RWPE1 (cell line): ENCODE data around the gene NRP2.

Source experiments
- CTCF ChIA-PET: fragments of 350-600 bp; sonication (Branson Sonifier 250); formaldehyde crosslinking; extraction: SDS; loops from one replicate; lab custom pipeline; 2021; lab: Yijun Ruan, JAX
- POLR2A ChIA-PET: fragments of 400-600 bp; formaldehyde crosslinking; extraction: SDS; loops from one replicate; lab custom pipeline; 2020; ENCODE audit warnings: antibody characterized with exemption; ENCODE audit not compliant: low non-redundant PET; lab: Yijun Ruan, JAX
- DNase-seq: peaks from one replicate; pipeline ENCODE4 v3.0.0; 2012; ENCODE audit warnings: low spot score
- H3K27ac ChIP-seq: fragments of 450-650 bp; 2 replicates; pipeline ENCODE4 v1.5.1; 2017
- TF ChIP-seq, protein P1 (sequence below): fragments of 450-650 bp; conservative IDR thresholded peaks from 2 replicates; pipeline ENCODE4 v1.5.1; 2017; ENCODE audit warnings: low read depth, mild to moderate bottlenecking

The NRP2 gene

DNA sequence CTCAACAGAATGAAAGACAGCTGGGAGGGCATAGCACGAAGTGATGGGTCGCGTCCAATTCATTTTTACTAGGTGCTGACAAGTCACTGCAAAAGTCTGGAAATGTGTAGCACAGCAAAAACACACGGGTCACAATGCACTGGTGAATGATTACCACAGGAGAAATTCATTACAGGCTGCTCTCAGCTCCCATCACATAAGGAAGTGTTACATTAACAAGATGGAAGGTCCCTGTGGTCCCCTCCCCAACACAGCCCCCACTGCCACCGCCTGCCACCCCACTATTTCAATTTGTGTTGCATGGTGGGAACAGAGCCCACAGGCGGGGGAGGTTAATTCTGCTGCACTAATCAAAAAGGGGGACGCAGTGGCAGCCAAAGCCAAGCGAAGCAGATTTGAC, 122.8 kb downstream of the NRP2 start:
- POLR2A ChIA-PET: no interaction called here
- H3K27ac ChIP-seq: no peak overlapping the region
- CTCF ChIA-PET: interaction anchor here (0.6 kb wide), 1 partner anchor 714 kb away, joined by 5 read pairs; no protein-coding TSS in a partner anchor
- TF ChIP-seq, protein P1, sequence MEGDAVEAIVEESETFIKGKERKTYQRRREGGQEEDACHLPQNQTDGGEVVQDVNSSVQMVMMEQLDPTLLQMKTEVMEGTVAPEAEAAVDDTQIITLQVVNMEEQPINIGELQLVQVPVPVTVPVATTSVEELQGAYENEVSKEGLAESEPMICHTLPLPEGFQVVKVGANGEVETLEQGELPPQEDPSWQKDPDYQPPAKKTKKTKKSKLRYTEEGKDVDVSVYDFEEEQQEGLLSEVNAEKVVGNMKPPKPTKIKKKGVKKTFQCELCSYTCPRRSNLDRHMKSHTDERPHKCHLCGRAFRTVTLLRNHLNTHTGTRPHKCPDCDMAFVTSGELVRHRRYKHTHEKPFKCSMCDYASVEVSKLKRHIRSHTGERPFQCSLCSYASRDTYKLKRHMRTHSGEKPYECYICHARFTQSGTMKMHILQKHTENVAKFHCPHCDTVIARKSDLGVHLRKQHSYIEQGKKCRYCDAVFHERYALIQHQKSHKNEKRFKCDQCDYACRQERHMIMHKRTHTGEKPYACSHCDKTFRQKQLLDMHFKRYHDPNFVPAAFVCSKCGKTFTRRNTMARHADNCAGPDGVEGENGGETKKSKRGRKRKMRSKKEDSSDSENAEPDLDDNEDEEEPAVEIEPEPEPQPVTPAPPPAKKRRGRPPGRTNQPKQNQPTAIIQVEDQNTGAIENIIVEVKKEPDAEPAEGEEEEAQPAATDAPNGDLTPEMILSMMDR: no peak
- no peak for DNase-seq

DNA sequence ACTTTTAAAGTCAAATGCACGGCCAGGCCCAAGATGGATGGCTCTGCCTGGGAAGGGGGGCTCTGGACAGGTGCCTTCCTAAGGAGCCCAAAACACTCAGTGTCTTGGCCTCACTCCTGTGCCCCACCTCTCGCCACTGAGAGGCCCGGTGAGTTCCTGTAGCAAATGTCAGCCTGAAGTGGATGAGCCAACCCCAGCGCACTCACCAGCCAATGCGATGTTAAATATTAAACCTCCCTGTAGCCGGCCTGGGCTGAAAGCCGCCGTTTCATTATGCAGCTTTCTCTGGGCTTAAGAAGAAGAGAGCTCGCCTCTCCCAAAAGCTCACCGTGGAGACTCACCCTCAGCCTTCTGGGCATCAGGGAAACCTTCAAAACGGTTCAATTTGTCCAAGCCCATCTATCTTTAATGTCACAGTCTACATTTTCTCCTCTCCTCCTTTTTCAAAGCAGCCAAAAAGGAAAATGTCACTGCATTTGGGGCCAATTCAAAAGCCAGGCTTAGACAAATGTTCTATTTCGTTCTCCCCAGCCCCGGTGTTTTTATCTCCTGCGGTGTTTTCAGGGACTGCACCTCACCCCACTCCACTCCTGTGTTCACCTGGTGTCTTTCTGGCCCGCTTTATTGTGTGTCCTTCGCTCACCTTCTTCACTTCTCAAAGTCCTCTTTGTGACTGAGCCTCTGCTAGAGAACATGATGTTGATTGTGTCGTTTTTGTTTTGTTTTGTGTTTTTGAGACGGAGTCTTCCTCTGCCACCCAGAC, 124.0 kb downstream of the NRP2 start:
- POLR2A ChIA-PET: no interaction called here
- H3K27ac ChIP-seq: no peak overlapping the region
- DNase-seq: no peak
- CTCF ChIA-PET: no interaction called here
- TF ChIP-seq, protein P1: no peak

DNA sequence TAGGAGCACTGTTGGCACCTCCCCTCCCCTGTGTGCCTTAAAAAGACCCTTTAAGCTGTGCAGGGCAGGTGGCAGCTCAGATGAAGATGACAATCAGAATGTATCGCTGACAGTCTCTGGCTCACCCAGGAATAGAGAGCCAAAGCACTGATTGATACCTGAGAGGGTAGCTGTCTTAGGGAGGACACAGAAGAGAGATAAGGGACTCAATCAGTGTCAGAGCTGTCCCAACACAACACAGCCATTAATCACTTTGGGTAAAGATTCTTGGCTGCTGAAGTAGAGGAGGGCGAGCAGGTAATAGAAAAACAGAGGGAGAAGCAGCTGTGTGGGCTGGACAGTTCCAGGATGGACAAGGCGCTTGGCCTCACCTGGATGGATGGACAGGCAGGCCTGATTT, 124.9 kb downstream of the NRP2 start:
- TF ChIP-seq, protein P1: no peak
- no peak overlapping the region for H3K27ac ChIP-seq
- POLR2A ChIA-PET: no interaction called here
- no peak for DNase-seq
- CTCF ChIA-PET: no interaction called here

DNA sequence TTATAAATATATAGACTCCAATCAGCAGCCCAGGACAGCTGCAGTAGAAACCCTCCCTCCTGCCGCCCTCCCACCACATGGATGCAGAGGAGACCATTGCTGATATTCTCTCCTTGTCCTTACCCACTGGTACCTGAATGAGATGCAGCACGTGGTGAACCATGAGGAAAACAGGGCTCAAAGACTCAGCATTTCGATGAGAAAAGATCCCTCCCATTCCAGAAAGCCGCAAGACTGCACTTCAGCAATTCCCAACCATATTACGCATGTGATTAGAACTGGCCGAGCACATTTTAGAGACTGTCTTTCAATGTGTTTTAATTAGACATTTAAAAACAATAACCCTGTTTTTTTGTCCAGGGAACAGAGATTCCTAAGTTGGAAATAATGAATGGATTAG, 125.5 kb downstream of the NRP2 start:
- no peak for DNase-seq
- POLR2A ChIA-PET: no interaction called here
- TF ChIP-seq, protein P1: no peak
- no peak overlapping the region for H3K27ac ChIP-seq
- CTCF ChIA-PET: no interaction called here

DNA sequence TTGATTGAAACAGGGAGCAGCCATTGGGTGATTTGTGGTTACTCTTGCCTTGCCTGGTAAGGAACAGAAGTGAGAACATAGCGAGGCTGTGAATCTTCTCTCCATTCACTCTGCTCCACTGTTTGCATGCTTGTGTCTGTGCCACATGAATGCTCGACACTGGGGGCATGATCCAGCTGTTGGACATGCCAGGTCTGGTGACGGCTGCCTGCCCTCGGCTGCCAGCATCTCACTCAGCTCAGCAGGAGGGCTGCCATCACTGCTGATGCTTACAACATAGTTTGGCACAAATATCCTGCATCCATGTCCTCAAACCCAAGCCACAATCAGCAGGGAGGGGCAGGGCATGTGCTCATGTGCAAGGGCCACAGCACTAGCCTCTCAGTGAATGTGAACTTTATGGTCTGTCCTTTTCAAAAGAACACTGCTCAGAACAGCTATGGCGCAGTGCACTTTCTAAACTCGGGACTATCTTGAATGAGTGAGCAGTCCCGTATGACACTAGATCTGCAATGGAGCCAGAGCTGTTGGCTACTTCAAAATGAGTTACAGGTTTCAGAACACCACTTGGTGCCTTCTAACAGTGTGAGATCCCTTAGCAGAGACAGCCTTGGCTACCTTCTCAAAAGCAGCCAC, 126.3 kb downstream of the NRP2 start:
- ChIA-PET CTCF (no interaction called here), POLR2A (no interaction called here)
- TF ChIP-seq, protein P1: no peak
- no peak overlapping the region for H3K27ac ChIP-seq
- DNase-seq: no peak

DNA sequence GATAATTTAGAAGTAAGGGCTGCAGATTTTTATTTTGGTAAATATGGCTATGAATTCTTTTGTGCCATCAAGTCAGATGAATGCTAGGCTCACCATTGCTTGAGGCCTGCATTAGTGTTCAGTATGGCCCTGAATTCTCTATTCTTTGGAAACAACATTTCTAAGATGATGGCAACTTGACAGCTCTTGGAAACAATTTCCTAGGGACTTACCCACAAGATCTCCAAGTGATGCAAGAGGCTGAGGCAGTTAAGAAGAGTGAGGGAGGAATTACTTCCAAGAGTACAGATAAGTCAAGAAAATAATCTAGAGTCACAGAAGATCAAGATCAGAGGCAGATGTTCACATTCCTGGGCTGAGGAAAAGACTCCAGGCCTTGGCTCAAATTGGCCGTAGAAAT, 129.1 kb downstream of the NRP2 start:
- ChIA-PET CTCF (no interaction called here), POLR2A (no interaction called here)
- H3K27ac ChIP-seq: no peak overlapping the region
- TF ChIP-seq, protein P1: no peak
- no peak for DNase-seq
